Liver (tissue), 3 donors: ENCODE results near the gene PSMB10.

ENCODE experiments used
- CTCF ChIP-seq: fragments of 150-350 bp; IDR thresholded peaks from 2 replicates; pipeline ENCODE4 v1.5.1; 2017; ENCODE audit warnings: improper control_type of control experiment, low read depth, low read length; ENCODE audit not compliant: missing input control
- EGR1 ChIP-seq, 2 donors: IDR thresholded peaks; 2 replicates each; pipeline ENCODE4 v1.6.1; 2016 to 2018; ENCODE audit warnings: antibody characterized with exemption in 2 of 2, low read depth in 2 of 2
- FOXA1 ChIP-seq: IDR thresholded peaks from 2 replicates; pipeline ENCODE4 v1.6.1; 2016; ENCODE audit warnings: antibody characterized with exemption
- JUND ChIP-seq, 2 donors: IDR thresholded peaks; 2 replicates each; pipeline ENCODE4 v1.6.1; 2016; ENCODE audit warnings: antibody characterized with exemption in 2 of 2
- RAD21 ChIP-seq, 2 donors: IDR thresholded peaks; 2 replicates each; pipeline ENCODE4 v1.6.1; 2016; ENCODE audit warnings: antibody characterized with exemption in 2 of 2, mild to moderate bottlenecking in 2 of 2
- REST ChIP-seq: IDR thresholded peaks from 2 replicates; pipeline ENCODE4 v1.6.1; 2016; ENCODE audit warnings: antibody characterized with exemption, mild to moderate bottlenecking
- RXRA ChIP-seq, 2 donors: IDR thresholded peaks; 2 replicates each; pipeline ENCODE4 v1.6.1; 2017 to 2018; ENCODE audit warnings: antibody characterized with exemption in 2 of 2, mild to moderate bottlenecking in 1 of 2
- SP1 ChIP-seq: IDR thresholded peaks from 2 replicates; pipeline ENCODE4 v1.6.1; 2018; ENCODE audit warnings: antibody characterized with exemption, mild to moderate bottlenecking
- TAF1 ChIP-seq: conservative IDR thresholded peaks from 2 replicates; pipeline ENCODE4 v1.6.1; 2016; ENCODE audit warnings: antibody characterized with exemption, mild to moderate bottlenecking
- YY1 ChIP-seq: IDR thresholded peaks from 2 replicates; pipeline ENCODE4 v1.6.1; 2016; ENCODE audit warnings: antibody characterized with exemption, mild to moderate bottlenecking
- ZBTB33 ChIP-seq: IDR thresholded peaks from 2 replicates; pipeline ENCODE4 v1.6.1; 2016; ENCODE audit warnings: antibody characterized with exemption
- TF ChIP-seq, protein P1 (sequence below): IDR thresholded peaks from 2 replicates; pipeline ENCODE4 v1.6.1; 2016; ENCODE audit warnings: antibody characterized with exemption
- TF ChIP-seq, protein P2 (sequence below): IDR thresholded peaks from 2 replicates; pipeline ENCODE4 v1.6.1; 2016; ENCODE audit warnings: antibody characterized with exemption
- donor health status: healthy.
- donor health status: healthy.

DNA sequence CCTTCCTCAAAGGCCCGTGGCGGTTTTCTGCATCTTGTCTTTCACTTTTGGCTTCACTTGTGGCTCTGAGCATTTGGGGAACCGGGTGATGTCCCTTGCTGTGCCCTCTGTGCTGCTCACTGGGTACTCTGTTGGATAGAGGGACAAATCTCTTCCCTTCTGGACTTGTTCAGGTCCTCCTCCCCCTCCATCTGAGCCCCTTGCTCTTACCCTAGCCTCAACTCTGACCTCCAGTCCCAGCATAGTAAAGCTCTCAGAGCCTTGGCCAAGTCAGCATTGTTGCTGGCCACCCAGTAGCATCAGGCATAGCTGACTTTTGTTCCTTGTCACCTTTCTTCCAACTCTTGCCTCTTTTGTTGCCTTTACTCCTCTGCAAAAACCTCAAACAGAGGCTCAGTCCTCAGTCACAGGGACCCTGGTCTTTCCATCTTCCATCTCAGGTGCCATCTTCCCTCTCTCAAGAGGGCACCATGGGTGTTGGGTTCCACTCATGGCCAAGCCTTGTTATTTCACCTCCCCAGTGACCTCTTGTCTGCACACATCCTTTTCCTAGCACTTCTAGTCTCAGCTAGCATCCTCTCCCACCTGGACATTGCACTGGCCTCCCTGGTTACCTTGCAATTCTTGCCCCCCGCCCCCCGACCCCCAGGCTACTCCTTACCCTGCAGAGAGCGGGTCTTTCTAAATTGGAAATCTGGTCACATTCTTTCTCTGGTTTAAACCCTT, 393 bp upstream of the PSMB10 start:
- TF ChIP-seq CTCF: no peak
- no peak for TF ChIP-seq RAD21 (IDR thresholded peaks at IDR 0.05)
- no peak for TF ChIP-seq REST
- no peak for TF ChIP-seq EGR1 (IDR thresholded peaks at IDR 0.05; ENCODE audit: low read depth in 2 of 2)
- no peak for TF ChIP-seq SP1
- TF ChIP-seq FOXA1: no peak
- no peak for TF ChIP-seq ZBTB33
- no peak for TF ChIP-seq JUND (IDR thresholded peaks at IDR 0.05)
- TF ChIP-seq YY1: no peak
- TF ChIP-seq, protein P1, sequence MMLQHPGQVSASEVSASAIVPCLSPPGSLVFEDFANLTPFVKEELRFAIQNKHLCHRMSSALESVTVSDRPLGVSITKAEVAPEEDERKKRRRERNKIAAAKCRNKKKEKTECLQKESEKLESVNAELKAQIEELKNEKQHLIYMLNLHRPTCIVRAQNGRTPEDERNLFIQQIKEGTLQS: no peak
- TF ChIP-seq TAF1: no peak
- TF ChIP-seq, protein P2, sequence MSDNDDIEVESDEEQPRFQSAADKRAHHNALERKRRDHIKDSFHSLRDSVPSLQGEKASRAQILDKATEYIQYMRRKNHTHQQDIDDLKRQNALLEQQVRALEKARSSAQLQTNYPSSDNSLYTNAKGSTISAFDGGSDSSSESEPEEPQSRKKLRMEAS: no peak
- no peak for TF ChIP-seq RXRA (IDR thresholded peaks at IDR 0.05)
